GM21526 (cell line): ENCODE results near the gene OSTN.
"Not testable (repeated sequence)": the region's sequence is repeated elsewhere in the genome, so short reads cannot be mapped to it uniquely, and the experiment has no call there.

Experiments used
- ATAC-seq: cut with Tn5 transposase; IDR thresholded peaks from one replicate; pipeline ENCODE4 v1.9.1; 2021; ENCODE audit warnings: moderate library complexity; ENCODE audit not compliant: unreplicated experiment, low FRiP score

Gene OSTN

GRCh38 chr3:191261304-191261638 lies 62.2 kb downstream of the OSTN start:
- ATAC-seq, result no peak

- ATAC-seq, result peak; percentile 58
These were observed 63.6 kb downstream of the OSTN start for GRCh38 chr3:191262650-191263049.

- peak; percentile 86 for ATAC-seq
These were observed 64.3 kb downstream of the OSTN start for GRCh38 chr3:191263365-191263764.

- ATAC-seq, result no peak
These were observed 64.8 kb downstream of the OSTN start for GRCh38 chr3:191263850-191264249.

GRCh38 chr3:191268737-191269136 lies 69.7 kb downstream of the OSTN start:
- no peak for ATAC-seq

GRCh38 chr3:191269289-191270085 lies 70.4 kb downstream of the OSTN start:
- ATAC-seq, result peak; percentile 77

- ATAC-seq, result not testable (repeated sequence)
These were observed 76.2 kb downstream of the OSTN start for GRCh38 chr3:191275244-191275643.

GRCh38 chr3:191275751-191276150 lies 76.7 kb downstream of the OSTN start:
- no peak for ATAC-seq

- no peak for ATAC-seq
These were observed 81.1 kb downstream of the OSTN start for GRCh38 chr3:191280111-191280510.

- ATAC-seq, result no peak
These were observed 81.8 kb downstream of the OSTN start for GRCh38 chr3:191280882-191281281.

- no peak for ATAC-seq
These were observed 83.5 kb downstream of the OSTN start for GRCh38 chr3:191282251-191283185.

GRCh38 chr3:191283400-191283799 lies 84.4 kb downstream of the OSTN start:
- no peak for ATAC-seq

GRCh38 chr3:191290311-191291025 lies 91.4 kb downstream of the OSTN start:
- peak; percentile 88 for ATAC-seq

GRCh38 chr3:191292243-191293015 lies 93.4 kb downstream of the OSTN start:
- no peak for ATAC-seq

- no peak for ATAC-seq
These were observed 95.2 kb downstream of the OSTN start for GRCh38 chr3:191294291-191294690.

- ATAC-seq, result peak; percentile 81
These were observed 97.0 kb downstream of the OSTN start for GRCh38 chr3:191296041-191296541.

GRCh38 chr3:191298846-191299245 lies 99.8 kb downstream of the OSTN start:
- ATAC-seq, result no peak

- ATAC-seq, result peak; percentile 28
These were observed 101.4 kb downstream of the OSTN start for GRCh38 chr3:191300422-191300821.

- peak; percentile 76 for ATAC-seq
These were observed 102.0 kb downstream of the OSTN start for GRCh38 chr3:191301017-191301416.
